GM12878 (cell line): Measurements from ENCODE around the gene TMEM182. TPM values are rescaled to one million over a fixed set of nuclear protein-coding genes. Genes with fewer than 3 reads are reported as not detected.

ENCODE experiments used
- ATAC-seq: fragments of 200-7000 bp; cut with Tn5 transposase; 3 replicates; pipeline ENCODE4 v1.9.1; 2020; ENCODE audit warnings: mild to moderate bottlenecking, moderate library complexity
- BruUV-seq: library from RNA; stranded (reverse); fragments of 400-500 nt; replicated peaks from 2 replicates; lab custom pipeline; 2021; lab: Mats Ljungman, UMichigan
- CTCF ChIA-PET: fragments of 300-600 bp; sonication (Branson Sonifier 250); formaldehyde crosslinking; extraction: SDS; loops from one replicate; lab custom pipeline; 2021; ENCODE audit warnings: inconsistent platforms; lab: Yijun Ruan, JAX
- POLR2A ChIA-PET: fragments of 350-600 bp; formaldehyde crosslinking; extraction: SDS; loops from one replicate; lab custom pipeline; 2021; ENCODE audit warnings: inconsistent platforms; lab: Charles Lee
- RAD21 ChIA-PET: fragments of 300-600 bp; sonication (Branson Sonifier 250); formaldehyde crosslinking; loops from one replicate; lab custom pipeline; 2023; ENCODE audit warnings: antibody characterized with exemption; ENCODE audit not compliant: unreplicated experiment; lab: Charles Lee
- SMC1A ChIA-PET: fragments of 300-600 bp; sonication (Branson Sonifier 250); formaldehyde crosslinking; loops from one replicate; lab custom pipeline; 2023; ENCODE audit not compliant: unreplicated experiment, uncharacterized antibody; lab: Charles Lee
- DNase-seq: peaks from one replicate; pipeline ENCODE4 v3.0.0-alpha.2; 2011; ENCODE audit warnings: low read depth, low spot score
- FAIRE-seq: peaks from 3 replicates; lab custom pipeline; 2011; peaks lifted over from hg19 to GRCh38; lab: Jason Lieb, UNC
- H2AFZ ChIP-seq: 2 replicates; pipeline ENCODE4 v1.6.0; 2011; ENCODE audit warnings: low read depth, low read length, control low read depth; ENCODE audit not compliant: control insufficient read depth
- H3K27ac ChIP-seq: 2 replicates; pipeline ENCODE4 v1.5.1; 2011; ENCODE audit warnings: control low read depth; ENCODE audit not compliant: control insufficient read depth, insufficient read depth
- H3K27me3 ChIP-seq, 2 experiments: replicated peaks in 1 of 2; 2 replicates each; pipeline versions ENCODE4 v1.6.0 to v1.6.1; 2011; ENCODE audit warnings: low read length in 1 of 2; ENCODE audit not compliant: control insufficient read depth in 2 of 2, insufficient read depth in 2 of 2
- H3K36me3 ChIP-seq, 2 experiments: 2 replicates each; pipeline ENCODE4 v1.5.1; 2011; ENCODE audit warnings: low read length in 1 of 2; ENCODE audit not compliant: control insufficient read depth in 2 of 2, insufficient read depth in 2 of 2
- H3K4me1 ChIP-seq: 2 replicates; pipeline ENCODE4 v1.6.1; 2011; ENCODE audit warnings: mild to moderate bottlenecking, low read length, moderate library complexity, mixed read lengths; ENCODE audit not compliant: control insufficient read depth, insufficient read depth
- H3K4me2 ChIP-seq: 2 replicates; pipeline ENCODE4 v1.6.0; 2011; ENCODE audit warnings: control low read depth; ENCODE audit not compliant: control insufficient read depth, insufficient read depth
- H3K4me3 ChIP-seq: fragments of 200-600 bp; sonication (generic); 2 replicates; pipeline ENCODE4 v1.5.1; 2016
- H3K79me2 ChIP-seq: 2 replicates; pipeline ENCODE4 v1.6.0; 2011; ENCODE audit warnings: low read length; ENCODE audit not compliant: control insufficient read depth, insufficient read depth
- H3K9ac ChIP-seq: 2 replicates; pipeline ENCODE4 v1.8.0; 2011; ENCODE audit warnings: low read length, control low read depth, mixed read lengths; ENCODE audit not compliant: control insufficient read depth, insufficient read depth
- H3K9me3 ChIP-seq: replicated peaks from 3 replicates; pipeline ENCODE4 v1.5.1; 2011; ENCODE audit warnings: mild to moderate bottlenecking, low read length; ENCODE audit not compliant: control insufficient read depth, insufficient read depth
- H4K20me1 ChIP-seq: 2 replicates; pipeline ENCODE4 v1.6.0; 2011; ENCODE audit not compliant: control insufficient read depth, insufficient read depth
- CTCF ChIP-seq, 3 experiments: IDR thresholded peaks in 2 of 3; conservative IDR thresholded peaks in 1 of 3; 2 replicates each; pipeline ENCODE4 v1.5.1; 2011; ENCODE audit warnings: low read depth in 3 of 3, low read length in 3 of 3, mild to moderate bottlenecking in 3 of 3, control low read depth in 2 of 3, moderate library complexity in 2 of 3, inconsistent platforms in 1 of 3, mixed read lengths in 1 of 3; ENCODE audit not compliant: control insufficient read depth in 2 of 3, insufficient read depth in 1 of 3; ENCODE audit errors: extremely low read depth in 1 of 3
- MYB ChIP-seq: fragments of 150-350 bp; IDR thresholded peaks from 2 replicates; pipeline ENCODE4 v1.6.1; 2014; ENCODE audit warnings: mild to moderate bottlenecking, low read depth, low read length, borderline replicate concordance
- NRF1 ChIP-seq: conservative IDR thresholded peaks from 2 replicates; pipeline ENCODE4 v1.6.1; 2011; ENCODE audit warnings: mild to moderate bottlenecking, low read depth, low read length, improper control_type of control experiment
- RAD21 ChIP-seq: IDR thresholded peaks from 2 replicates; pipeline ENCODE4 v1.6.1; 2011; ENCODE audit warnings: mild to moderate bottlenecking, low read depth, low read length, moderate library complexity; ENCODE audit not compliant: insufficient read depth
- WGBS: methylation state at CpG from one replicate; pipeline ENCODE4 v1.1.6; 2016; ENCODE audit warnings: low lambda C conversion rate; ENCODE audit not compliant: insufficient replicate concordance, insufficient coverage; ENCODE audit errors: missing lambda C conversion rate; 5-methylcytosine and 5-hydroxymethylcytosine counted together
- in situ Hi-C: fragments of 300-500 bp; cut with MboI; formaldehyde crosslinking; loops from 9 replicates; pipeline ENCODE4 v1.14.3; 2018; ENCODE audit warnings: mixed read lengths
- intact Hi-C: fragments of 100-400 bp; cut with micrococcal nuclease; formaldehyde crosslinking; loops from one replicate; pipeline ENCODE4 v1.14.2; 2022; ENCODE audit not compliant: unreplicated experiment
- polyA plus RNA-seq, 11 experiments: library from polyadenylated mRNA; depleted of rRNA in 4 of 11; unstranded in 6 of 11; stranded (reverse) in 5 of 11; fragments of >200 nt; fragmentation: Nextera tagmentation in 4 of 11; fragmentation: Illumina TruSeq in 1 of 11; extraction: Ambion mirVana in 4 of 11; extraction: Trizol in 1 of 11; gene quantifications; 1 replicate in 1 of 11; 2 replicates in 10 of 11; pipeline versions ENCODE4 v1.2.1 to v1.2.3, GENCODE V29; 2011 to 2016; ENCODE audit warnings: inconsistent platforms in 2 of 11, missing spikeins in 2 of 11, low read depth in 1 of 11
- total RNA-seq, 4 experiments: library from RNA; depleted of rRNA in 3 of 4; stranded (reverse); fragments of >200 nt in 3 of 4; fragmentation: Illumina TruSeq in 1 of 4; extraction: Trizol in 1 of 4; gene quantifications; 2 replicates each; pipeline versions ENCODE4 v1.2.1 to v1.2.3, GENCODE V29; 2013 to 2021

TMEM182 gene
- total and polyA plus RNA-seq, 10 of the 15 experiments (the other 5 are each of a cell fraction or from before 2014, with no cell fraction given), result 1.8 to 5.4 (median 3.1) TPM

DNA sequence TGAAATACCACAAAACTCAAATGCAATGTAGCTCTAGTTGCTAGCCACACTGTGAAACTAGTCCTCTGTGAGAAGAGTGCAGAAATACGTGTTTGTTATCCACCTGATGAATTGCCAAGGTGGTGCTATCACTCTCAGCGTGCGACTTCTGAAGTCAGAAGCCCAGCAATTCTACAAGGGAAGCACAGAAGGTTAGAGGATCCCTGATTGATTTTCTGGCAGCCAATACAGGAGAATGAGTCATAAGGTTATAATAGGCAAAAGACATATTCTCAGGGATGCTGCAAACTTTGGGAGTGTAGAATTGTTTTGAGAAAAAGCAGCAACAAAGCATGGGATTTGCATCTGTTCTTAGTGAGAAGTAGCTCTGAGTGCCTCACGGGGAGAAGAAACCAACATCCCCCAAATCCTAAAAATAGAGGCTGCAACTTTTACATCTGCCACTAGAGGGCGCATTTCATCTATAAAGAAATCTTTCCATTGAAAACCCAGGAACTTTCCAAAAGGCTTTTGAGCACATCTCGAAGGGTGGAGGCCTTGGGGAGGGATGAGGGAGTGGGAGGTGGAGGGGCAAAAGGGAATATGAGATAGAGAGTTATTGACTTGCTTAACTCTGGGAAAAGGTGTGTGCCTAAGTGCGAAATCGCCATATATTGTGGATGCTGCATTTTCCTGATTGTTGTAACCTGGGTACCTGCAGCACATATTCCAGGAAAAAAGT is 78.0 kb downstream of the TMEM182 start:
- Histone ChIP-seq H3K4me1 (no peaks in the 10 kb centered on the region), H3K4me2 (no peak overlapping the region), H3K9ac (no peak overlapping the region), H3K9me3 (no peaks in the 10 kb centered on the region), H3K79me2 (no peaks in the 10 kb centered on the region), H3K27ac (no peak overlapping the region), H2AFZ (no peak overlapping the region), H4K20me1 (no peaks in the 10 kb centered on the region), H3K36me3 (no peaks in the 10 kb centered on the region), H3K27me3 (no peaks in the 10 kb centered on the region; a peak in 1 of 4 replicates), H3K4me3 (no peak overlapping the region)
- ChIA-PET POLR2A (no interaction called here), SMC1A (interaction anchor here (0.6 to 1.4 kb wide), 4 partner anchors 8 to 1050 kb away, joined by 3 to 4 read pairs (median 3); no protein-coding TSS in a partner anchor), CTCF (interaction anchor here (0.5 to 3.6 kb wide), 19 partner anchors 11 to 1568 kb away, joined by 3 to 21 read pairs (median 4); no protein-coding TSS in a partner anchor), RAD21 (no interaction called here)
- TF ChIP-seq RAD21 (peak; percentile 46; the same call in 1 of the 2 replicates), NRF1 (no peak), MYB (0 out of 2 replicates have a peak, but pooled peaks have one; percentile 19), CTCF (IDR thresholded peaks at IDR 0.05 in 2 of 3, conservative IDR thresholded peaks at IDR 0.05 in 1 of 3; ENCODE audit: control insufficient read depth in 2 of 3, extremely low read depth in 1 of 3, insufficient read depth in 1 of 3, low read depth in 3 of 3, low read length in 3 of 3) (peak; percentile 62 to 76 (median 65))
- FAIRE-seq (peak; percentile 78), ATAC-seq (peak; percentile 19; the same call in 1 of the 3 replicates), DNase-seq (peak; percentile 3)
- BruUV-seq, result no TSS peak
- WGBS, result 25% methylated on average over 8 of the region's 8 CpGs
- in situ Hi-C loops (no loop called here), intact Hi-C loops (loop anchor here (5.0 kb wide), 2 partner anchors 322 to 1572 kb away; no protein-coding TSS in a partner anchor)
